SU-DHL-6 (cell line): ENCODE measurements around the gene ZMYM3.

Experiments
- CTCF ChIP-seq: fragments of 200-600 bp; sonication (generic); IDR thresholded peaks from one replicate; pipeline ENCODE4 v1.5.1; 2017; ENCODE audit warnings: antibody characterized with exemption, mild to moderate bottlenecking, low read length, moderate library complexity; ENCODE audit not compliant: insufficient read depth, poor library complexity, severe bottlenecking
- EZH2phosphoT487 ChIP-seq: fragments of 200-600 bp; sonication (generic), shearing (Covaris generic); conservative IDR thresholded peaks from 2 replicates; pipeline ENCODE4 v1.6.1; 2018; ENCODE audit warnings: mild to moderate bottlenecking, antibody characterized with exemption, low read length, moderate library complexity, mixed read lengths

GRCh38 chrX:71217298-71217697 is 36.6 kb downstream of the ZMYM3 start:
- TF ChIP-seq CTCF (no peak), EZH2phosphoT487 (no peak)
